ENCODE results near the gene FCRL1.

- TF ChIP-seq POLR2AphosphoS5 (IDR thresholded peaks at IDR 0.05; ENCODE audit: low read depth, low read length) (no peak), ELF1 (IDR thresholded peaks at IDR 0.05) (no peak), TEAD4 (IDR thresholded peaks at IDR 0.05; ENCODE audit: borderline replicate concordance, insufficient read depth) (no peak), CTCF (IDR thresholded peaks at IDR 0.05) (no peak), YY1 (IDR thresholded peaks at IDR 0.05; ENCODE audit: low read depth) (no peak), EP300 (IDR thresholded peaks at IDR 0.05; ENCODE audit: borderline replicate concordance in 1 of 2, low read depth in 1 of 2, low read length in 1 of 2) (no peak), REST (IDR thresholded peaks at IDR 0.05; ENCODE audit: low read depth, low read length) (no peak)
These were observed 34.7 kb downstream of the FCRL1 start for GRCh38 chr1:157785248-157785647.
